Erythroblast (primary cell): ENCODE measurements around the gene KNL1.

Source experiments
- GATA1 ChIP-seq: IDR thresholded peaks from 2 replicates; pipeline ENCODE4 v1.6.1; 2011; ENCODE audit warnings: low read depth, mild to moderate bottlenecking, control low read depth, low read length, moderate library complexity
- POLR2A ChIP-seq: IDR thresholded peaks from 2 replicates; pipeline ENCODE4 v1.6.1; 2011; ENCODE audit warnings: mild to moderate bottlenecking, low read length

DNA sequence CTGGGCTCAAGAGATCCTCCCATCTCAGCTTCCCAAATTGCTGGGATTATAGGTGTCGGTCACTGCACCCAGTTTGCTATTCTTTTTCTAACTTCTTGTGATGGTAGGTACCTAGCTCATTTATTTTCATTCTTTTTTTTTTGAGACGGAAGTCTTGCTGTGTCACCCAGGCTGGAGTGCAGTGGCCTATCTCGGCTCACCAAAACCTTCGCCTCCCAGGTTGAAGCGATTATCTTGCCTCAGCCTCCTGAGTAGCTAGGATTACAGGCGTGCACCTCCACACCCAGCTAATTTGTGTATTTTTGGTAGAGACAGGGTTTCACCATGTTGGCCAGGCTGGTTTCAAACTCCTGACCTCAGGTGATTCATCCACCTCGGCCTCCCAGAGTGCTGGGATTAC lies 70.9 kb downstream of the KNL1 start:
- TF ChIP-seq POLR2A: no peak
- no peak for TF ChIP-seq GATA1
